HG03039 (cell line): ENCODE measurements around the gene SLC1A2.

ENCODE experiments used
- ATAC-seq: cut with Tn5 transposase; IDR thresholded peaks from one replicate; pipeline ENCODE4 v1.9.1; 2021; ENCODE audit warnings: mild to moderate bottlenecking, moderate library complexity; ENCODE audit not compliant: unreplicated experiment

SLC1A2 gene

GRCh38 chr11:35277827-35278226 is 141.5 kb downstream of the SLC1A2 start:
- no peak for ATAC-seq

GRCh38 chr11:35276396-35277145 is 142.8 kb downstream of the SLC1A2 start:
- no peak for ATAC-seq

- no peak for ATAC-seq
These were observed 143.6 kb downstream of the SLC1A2 start for GRCh38 chr11:35275786-35276170.

GRCh38 chr11:35274909-35275785 is 144.2 kb downstream of the SLC1A2 start:
- no peak for ATAC-seq

- ATAC-seq, result peak; percentile 79
These were observed 146.9 kb downstream of the SLC1A2 start for GRCh38 chr11:35272391-35272902.

- no peak for ATAC-seq
These were observed 148.3 kb downstream of the SLC1A2 start for GRCh38 chr11:35271031-35271430.

- ATAC-seq, result no peak
These were observed 149.0 kb downstream of the SLC1A2 start for GRCh38 chr11:35270342-35270741.

GRCh38 chr11:35267504-35267903 is 151.9 kb downstream of the SLC1A2 start:
- no peak for ATAC-seq

- ATAC-seq, result no peak
These were observed 153.5 kb downstream of the SLC1A2 start for GRCh38 chr11:35265755-35266454.

GRCh38 chr11:35262735-35263134 is 156.6 kb downstream of the SLC1A2 start:
- no peak for ATAC-seq

- ATAC-seq, result no peak
These were observed 157.3 kb downstream of the SLC1A2 start for GRCh38 chr11:35262056-35262455.

- ATAC-seq, result no peak
These were observed 158.2 kb downstream of the SLC1A2 start for GRCh38 chr11:35261197-35261596.

- ATAC-seq, result no peak
These were observed 158.9 kb downstream of the SLC1A2 start for GRCh38 chr11:35260342-35260985.

GRCh38 chr11:35259529-35259928 is 159.8 kb downstream of the SLC1A2 start:
- ATAC-seq, result no peak

- peak; percentile 99 for ATAC-seq
These were observed 162.1 kb downstream of the SLC1A2 start for GRCh38 chr11:35257281-35257680.

GRCh38 chr11:35256296-35256695 is 163.1 kb downstream of the SLC1A2 start:
- ATAC-seq, result no peak

GRCh38 chr11:35255514-35255913 is 163.8 kb downstream of the SLC1A2 start:
- no peak for ATAC-seq

GRCh38 chr11:35253237-35253636 is 166.1 kb downstream of the SLC1A2 start:
- no peak for ATAC-seq

- ATAC-seq, result no peak
These were observed 168.7 kb downstream of the SLC1A2 start for GRCh38 chr11:35250621-35251020.

- no peak for ATAC-seq
These were observed 169.2 kb downstream of the SLC1A2 start for GRCh38 chr11:35250192-35250591.
